Fibroblast of lung (primary cell): ENCODE data around the gene PMM1.

Experiments used
- CTCF ChIP-seq, 2 donors: IDR thresholded peaks in 1 of 2; conservative IDR thresholded peaks in 1 of 2; 1 replicate in 1 of 2; 2 replicates in 1 of 2; pipeline ENCODE4 v1.5.1; 2011 to 2012; ENCODE audit warnings: low read length in 2 of 2, control low read depth in 1 of 2, inconsistent platforms in 1 of 2, low read depth in 1 of 2, mild to moderate bottlenecking in 1 of 2
- EZH2 ChIP-seq: IDR thresholded peaks from 2 replicates; pipeline ENCODE4 v1.5.1; 2012; ENCODE audit warnings: low read length, control low read depth, mild to moderate bottlenecking; ENCODE audit errors: missing control alignments

- TF ChIP-seq CTCF (conservative IDR thresholded peaks at IDR 0.05 in 1 of 2, IDR thresholded peaks at IDR 0.05 in 1 of 2; ENCODE audit: low read depth in 1 of 2, low read length in 2 of 2) (no peak), EZH2 (no peak)
Observed at GRCh38 chr22:41534219-41534618, 55.4 kb downstream of the PMM1 start.
